Spleen (tissue), 11 donors: ENCODE measurements around the gene ABLIM2. TPM values are rescaled to one million over a fixed set of nuclear protein-coding genes. Genes with fewer than 3 reads are reported as not detected.

ENCODE experiments used
- DNase-seq: peaks from one replicate; pipeline ENCODE4 v3.0.0-alpha.2; 2020
- H3K27ac ChIP-seq, 8 donors: fragments of 200-600 bp; sonication (generic) in 7 of 8; 1 replicate in 4 of 8; 2 replicates in 4 of 8; pipeline versions ENCODE4 v1.5.0 to v1.8.0; 2016 to 2021; ENCODE audit warnings: inconsistent platforms in 4 of 8, mild to moderate bottlenecking in 4 of 8, moderate library complexity in 1 of 8
- H3K27me3 ChIP-seq, 7 donors: fragments of 200-600 bp; sonication (generic) in 6 of 7; replicated peaks in 1 of 7; 1 replicate in 4 of 7; 2 replicates in 3 of 7; pipeline versions ENCODE4 v1.5.0 to v1.8.0; 2016 to 2021; ENCODE audit warnings: inconsistent platforms in 3 of 7, mild to moderate bottlenecking in 1 of 7
- H3K36me3 ChIP-seq, 6 donors: fragments of 200-600 bp; sonication (generic) in 5 of 6; 1 replicate in 4 of 6; 2 replicates in 2 of 6; pipeline versions ENCODE4 v1.5.0 to v1.8.0; 2016 to 2021; ENCODE audit warnings: inconsistent platforms in 2 of 6
- H3K4me1 ChIP-seq, 6 donors: fragments of 200-600 bp; sonication (generic) in 5 of 6; 1 replicate in 3 of 6; 2 replicates in 3 of 6; pipeline versions ENCODE4 v1.5.0 to v1.8.0; 2016 to 2021; ENCODE audit warnings: inconsistent platforms in 3 of 6
- H3K4me3 ChIP-seq, 8 donors: fragments of 200-600 bp; sonication (generic) in 7 of 8; 1 replicate in 4 of 8; 2 replicates in 4 of 8; pipeline versions ENCODE4 v1.5.0 to v1.8.0; 2016 to 2021; ENCODE audit warnings: inconsistent platforms in 4 of 8, mild to moderate bottlenecking in 4 of 8, moderate library complexity in 2 of 8
- H3K9me3 ChIP-seq, 8 donors: fragments of 200-600 bp; sonication (generic) in 7 of 8; 1 replicate in 4 of 8; 2 replicates in 4 of 8; pipeline versions ENCODE4 v1.5.0 to v1.8.0; 2016 to 2021; ENCODE audit warnings: inconsistent platforms in 4 of 8
- POLR2A ChIP-seq, 3 donors: fragments of 450-650 bp; IDR thresholded peaks; one replicate each; pipeline ENCODE4 v1.5.1; 2017; ENCODE audit warnings: antibody characterized with exemption in 3 of 3, mild to moderate bottlenecking in 1 of 3
- POLR2AphosphoS5 ChIP-seq, 3 donors: sonication (generic); formaldehyde crosslinking; IDR thresholded peaks; one replicate each; pipeline ENCODE4 v1.5.1; 2017; ENCODE audit warnings: antibody characterized with exemption in 3 of 3
- WGBS, 5 donors: extraction: QIAGEN DNeasy Blood & Tissue Kit in 3 of 5; methylation state at CpG; one replicate each; pipeline versions ENCODE4 v1.1.5 to v1.1.7; 2013 to 2018; 5-methylcytosine and 5-hydroxymethylcytosine counted together
- intact Hi-C: fragments of 100-400 bp; cut with DNase I; formaldehyde crosslinking; loops from one replicate; pipeline ENCODE4 v1.15.0; 2023; ENCODE audit warnings: low total_unique reads
- polyA plus RNA-seq, 3 donors: library from polyadenylated mRNA; stranded (reverse); fragments of 200-250 nt; gene quantifications; one replicate each; pipeline ENCODE4 v1.2.1, GENCODE V29; 2013
- total RNA-seq, 7 donors: library from RNA; depleted of rRNA in 3 of 7; stranded (reverse); fragments of >200 nt in 3 of 7; fragmentation: NEBNext Ultra II Directional in 4 of 7; extraction: Animal tissue kit (Norgen Biotek cat#: 25700) in 4 of 7; gene quantifications; one replicate each; pipeline versions ENCODE4 v1.1.0 to v1.2.1, GENCODE V29; 2016 to 2021
- TF ChIP-seq, protein P1 (sequence below), 11 experiments: fragments of 200-600 bp in 7 of 11; fragments of 450-650 bp in 4 of 11; sonication (generic) in 4 of 11; IDR thresholded peaks in 8 of 11; conservative IDR thresholded peaks in 3 of 11; 1 replicate in 7 of 11; 2 replicates in 4 of 11; pipeline versions ENCODE4 v1.4.0 to v1.8.0; 2016 to 2021; ENCODE audit warnings: antibody characterized with exemption in 11 of 11, inconsistent platforms in 4 of 11, mild to moderate bottlenecking in 1 of 11
- donor health status: healthy with polysubstance abuse.
- donor health status: DM: no; HTN: no; CAD: no; lungs with moderate emphysema.
- donor health status: DM: no; HTN: no; CAD: no.
- donor health status: Bipolar disorder and iron deficiency.
- donor health status: healthy.
- donor health status: DM: no; HTN: no; CAD: no.
- donor health status: DM: yes; HTN: yes; CAD: no.

The ABLIM2 gene
- total and polyA plus RNA-seq, 10 donors: 11.8 to 127 (median 62.8) TPM

DNA sequence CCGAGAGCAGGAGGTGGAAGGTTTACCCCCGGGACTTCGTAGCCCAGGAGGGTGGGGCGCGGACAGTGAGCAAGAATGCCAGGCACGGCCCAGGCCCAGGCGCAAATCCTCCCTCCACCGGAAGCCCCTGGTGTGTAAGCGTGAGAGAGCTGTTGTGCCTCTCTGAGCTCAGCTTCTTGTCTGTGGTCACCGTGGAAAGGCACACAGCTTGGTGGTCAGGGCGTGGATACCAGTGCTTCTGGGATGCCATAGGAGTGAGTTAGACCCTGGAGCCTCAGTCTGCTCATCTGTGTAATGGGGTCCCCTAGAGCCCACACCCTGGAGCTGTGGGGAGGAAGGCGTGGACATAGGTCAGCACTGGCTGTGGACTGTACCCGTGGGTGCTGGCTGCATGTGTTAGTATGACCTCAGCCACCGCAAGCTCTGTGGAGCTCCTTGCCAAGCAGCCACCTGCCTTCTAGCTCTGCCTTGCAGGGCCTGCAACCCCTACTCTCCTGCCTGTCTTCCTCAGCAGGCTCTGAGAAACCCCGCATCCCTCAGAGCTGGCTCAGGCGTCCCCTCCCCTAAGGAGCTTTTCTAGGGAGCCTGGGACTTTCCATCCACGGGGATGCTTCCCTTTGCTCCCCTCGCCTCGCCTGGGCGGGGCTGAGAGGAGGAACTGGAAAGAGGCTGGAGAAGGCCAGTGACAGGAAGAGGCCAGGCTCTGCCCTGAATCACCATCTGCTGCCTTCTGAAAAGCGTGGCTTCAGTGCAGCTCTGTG lies 190.9 kb downstream of the ABLIM2 start:
- intact Hi-C loops: no loop called here

DNA sequence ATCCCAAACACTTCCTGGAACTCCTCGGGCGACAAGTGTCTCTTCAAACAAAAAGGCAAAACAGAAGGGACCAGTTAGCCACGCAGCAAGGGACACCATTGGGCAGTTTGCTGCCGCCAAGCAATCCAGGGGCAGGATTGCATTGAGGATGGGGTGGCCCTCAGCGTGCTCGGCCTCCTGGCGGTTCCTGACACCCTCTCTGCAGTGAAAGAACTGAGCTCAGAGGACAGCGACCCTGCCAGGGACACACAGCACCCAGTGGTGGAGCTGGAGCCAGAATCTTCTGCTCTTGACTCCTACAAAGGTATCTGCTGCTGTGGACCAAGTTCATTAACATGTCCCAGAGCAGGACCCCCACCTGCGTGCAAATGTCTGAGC lies 191.6 kb downstream of the ABLIM2 start:
- Histone ChIP-seq H3K4me3 (no peak overlapping the region), H3K4me1 (peaks cover 42 to 77% (median 63%) of the 10 kb centered on the region in 6 donors), H3K27ac (peak overlapping the region in 6 of 8 donors; percentile 2 to 90 (median 82)), H3K27me3 (no peaks in the 10 kb centered on the region), H3K9me3 (no peaks in the 10 kb centered on the region), H3K36me3 (peaks cover 0 to 9% (median 0%) of the 10 kb centered on the region in 6 donors)
- WGBS, 5 donors: 71 to 84% (median 78%) methylated on average over 7 to 9 of the region's 9 CpGs
- no peak for DNase-seq
- no peak for TF ChIP-seq POLR2A (IDR thresholded peaks at IDR 0.05)
- no peak for TF ChIP-seq POLR2AphosphoS5 (IDR thresholded peaks at IDR 0.05)
- TF ChIP-seq, protein P1, sequence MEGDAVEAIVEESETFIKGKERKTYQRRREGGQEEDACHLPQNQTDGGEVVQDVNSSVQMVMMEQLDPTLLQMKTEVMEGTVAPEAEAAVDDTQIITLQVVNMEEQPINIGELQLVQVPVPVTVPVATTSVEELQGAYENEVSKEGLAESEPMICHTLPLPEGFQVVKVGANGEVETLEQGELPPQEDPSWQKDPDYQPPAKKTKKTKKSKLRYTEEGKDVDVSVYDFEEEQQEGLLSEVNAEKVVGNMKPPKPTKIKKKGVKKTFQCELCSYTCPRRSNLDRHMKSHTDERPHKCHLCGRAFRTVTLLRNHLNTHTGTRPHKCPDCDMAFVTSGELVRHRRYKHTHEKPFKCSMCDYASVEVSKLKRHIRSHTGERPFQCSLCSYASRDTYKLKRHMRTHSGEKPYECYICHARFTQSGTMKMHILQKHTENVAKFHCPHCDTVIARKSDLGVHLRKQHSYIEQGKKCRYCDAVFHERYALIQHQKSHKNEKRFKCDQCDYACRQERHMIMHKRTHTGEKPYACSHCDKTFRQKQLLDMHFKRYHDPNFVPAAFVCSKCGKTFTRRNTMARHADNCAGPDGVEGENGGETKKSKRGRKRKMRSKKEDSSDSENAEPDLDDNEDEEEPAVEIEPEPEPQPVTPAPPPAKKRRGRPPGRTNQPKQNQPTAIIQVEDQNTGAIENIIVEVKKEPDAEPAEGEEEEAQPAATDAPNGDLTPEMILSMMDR (IDR thresholded peaks at IDR 0.05 in 8 of 11, conservative IDR thresholded peaks at IDR 0.05 in 3 of 11): no peak
- intact Hi-C loops: no loop called here

More for the DNA sequence above, 190.9 kb downstream of the ABLIM2 start:
- peak; percentile 6 to 39 (median 38) for TF ChIP-seq POLR2AphosphoS5 (IDR thresholded peaks at IDR 0.05)
- no peak for TF ChIP-seq POLR2A (IDR thresholded peaks at IDR 0.05)
- H3K27me3 ChIP-seq: no peaks in the 10 kb centered on the region
- no peak overlapping the region for H3K4me3 ChIP-seq
- no peak for DNase-seq
- peaks cover 43 to 83% (median 66%) of the 10 kb centered on the region in 6 donors for H3K4me1 ChIP-seq
- no peaks in the 10 kb centered on the region for H3K9me3 ChIP-seq
- H3K36me3 ChIP-seq: peaks cover 0 to 9% (median 0%) of the 10 kb centered on the region in 6 donors
- H3K27ac ChIP-seq: peak overlapping the region; percentile 35 to 90 (median 82)
- WGBS, 5 donors: 53 to 64% (median 57%) methylated on average over 20 to 21 of the region's 21 CpGs

DNA sequence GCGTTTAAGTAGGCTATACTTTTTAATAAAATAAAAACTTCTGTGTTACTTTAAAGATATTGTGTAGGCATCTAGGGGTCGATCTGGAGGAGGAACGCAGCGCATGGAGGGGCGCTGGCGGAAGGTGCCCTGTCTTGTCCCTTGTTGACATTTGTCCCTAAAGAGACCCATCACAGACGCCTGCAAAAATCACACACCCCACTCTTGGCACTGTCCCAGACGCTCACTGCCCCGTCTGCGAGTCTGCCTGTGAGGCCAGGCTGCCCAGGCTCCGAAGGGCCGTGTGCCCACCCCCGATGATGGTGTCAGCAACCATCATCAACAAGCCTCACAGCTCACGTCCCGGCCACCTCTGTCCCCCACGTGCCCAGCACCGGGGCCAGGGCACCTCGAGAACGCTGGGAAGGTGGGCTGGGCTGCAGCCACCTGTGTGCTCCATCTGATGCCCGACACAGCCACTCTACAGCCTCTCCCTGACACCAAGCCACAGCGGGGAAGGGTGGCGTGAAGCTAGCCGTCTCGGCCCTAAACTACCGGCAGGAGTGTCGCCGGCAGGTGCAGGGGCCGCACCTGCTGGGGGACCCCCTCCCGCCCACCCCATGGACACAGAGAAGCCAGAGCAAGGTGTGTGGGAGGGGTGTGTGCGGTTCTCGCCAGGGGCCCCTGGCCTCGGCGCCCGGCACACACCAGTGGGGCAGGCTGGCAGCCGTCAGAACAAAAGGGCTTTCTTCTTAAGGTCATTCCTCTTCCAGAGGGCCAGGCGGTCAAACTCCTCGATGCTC lies 192.1 kb downstream of the ABLIM2 start:
- 79 to 85% (median 82%) methylated on average over 21 to 37 of the region's 37 CpGs for WGBS, 5 donors
- intact Hi-C loops: no loop called here
- Histone ChIP-seq H3K27ac (peak overlapping the region in 5 of 8 donors; percentile 2 to 90 (median 82)), H3K4me1 (peaks cover 36 to 74% (median 59%) of the 10 kb centered on the region in 6 donors), H3K4me3 (no peak overlapping the region), H3K36me3 (peaks cover 0 to 9% (median 0%) of the 10 kb centered on the region in 6 donors), H3K27me3 (no peaks in the 10 kb centered on the region), H3K9me3 (no peaks in the 10 kb centered on the region)
- TF ChIP-seq, protein P1 (IDR thresholded peaks at IDR 0.05 in 8 of 11, conservative IDR thresholded peaks at IDR 0.05 in 3 of 11): no peak
- peak in 1 of 3 donors; percentile 44 for TF ChIP-seq POLR2AphosphoS5 (IDR thresholded peaks at IDR 0.05)
- no peak for DNase-seq

DNA sequence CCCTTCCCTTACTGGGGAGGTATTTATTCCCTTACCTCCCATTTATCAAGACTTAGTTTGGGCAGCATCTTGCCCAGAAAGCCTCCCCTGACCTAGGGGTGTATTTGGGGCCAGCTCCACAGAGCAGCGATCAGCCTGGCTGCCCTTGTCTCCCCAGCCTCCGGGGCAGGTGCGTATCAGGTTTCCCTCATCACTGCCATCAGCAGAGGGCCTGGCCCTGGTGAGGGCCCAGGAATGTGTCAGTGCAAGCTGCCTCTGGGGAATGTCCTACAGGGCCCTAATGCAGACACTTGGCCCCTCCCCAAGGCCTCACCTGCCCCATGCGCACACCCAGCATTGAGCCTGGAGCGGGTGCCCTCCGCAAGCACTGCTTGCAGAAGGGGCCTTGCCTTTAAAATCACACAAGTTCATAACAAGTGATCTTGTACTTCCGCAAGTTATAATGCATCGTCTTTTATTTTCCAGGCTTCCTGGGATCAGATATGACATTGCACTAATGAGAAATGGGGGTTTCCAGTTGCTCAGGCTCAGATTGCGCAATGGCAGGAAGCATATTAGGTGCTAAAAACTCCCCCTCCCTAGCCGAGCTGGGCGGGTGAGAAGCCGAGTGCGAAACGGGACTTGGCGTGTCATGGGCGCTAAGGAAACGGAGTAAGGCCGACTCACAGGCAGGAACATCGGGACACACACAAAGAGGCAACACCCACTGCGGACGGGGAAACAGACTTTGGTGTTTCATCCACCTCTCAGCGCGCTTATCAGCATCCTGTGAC lies 193.5 kb downstream of the ABLIM2 start:
- DNase-seq: no peak
- Histone ChIP-seq H3K27me3 (peaks cover 0 to 2% (median 0%) of the 10 kb centered on the region in 7 donors), H3K4me1 (peaks cover 32 to 74% (median 59%) of the 10 kb centered on the region in 6 donors), H3K27ac (peak overlapping the region in 7 of 8 donors; percentile 49 to 90 (median 58)), H3K4me3 (no peak overlapping the region), H3K36me3 (peaks cover 0 to 9% (median 0%) of the 10 kb centered on the region in 6 donors), H3K9me3 (no peaks in the 10 kb centered on the region)
- TF ChIP-seq POLR2A (IDR thresholded peaks at IDR 0.05) (no peak), POLR2AphosphoS5 (IDR thresholded peaks at IDR 0.05) (peak; percentile 8 to 71 (median 59))
- intact Hi-C loops: no loop called here
- WGBS, 5 donors: 42 to 61% (median 57%) methylated on average over 20 to 23 of the region's 23 CpGs
